ENCODE results near the gene RPL18. TPM values are rescaled to one million over a fixed set of nuclear protein-coding genes. Genes with fewer than 3 reads are reported as not detected.
A peak's percentile ranks its signal among the peaks of the same experiment; 100 is the strongest.

Gene RPL18
- total and polyA plus RNA-seq, 9 of the 15 experiments (the other 6 are each of a cell fraction or from before 2014, with no cell fraction given), result 312 to 2,635 (median 1,653) TPM

DNA sequence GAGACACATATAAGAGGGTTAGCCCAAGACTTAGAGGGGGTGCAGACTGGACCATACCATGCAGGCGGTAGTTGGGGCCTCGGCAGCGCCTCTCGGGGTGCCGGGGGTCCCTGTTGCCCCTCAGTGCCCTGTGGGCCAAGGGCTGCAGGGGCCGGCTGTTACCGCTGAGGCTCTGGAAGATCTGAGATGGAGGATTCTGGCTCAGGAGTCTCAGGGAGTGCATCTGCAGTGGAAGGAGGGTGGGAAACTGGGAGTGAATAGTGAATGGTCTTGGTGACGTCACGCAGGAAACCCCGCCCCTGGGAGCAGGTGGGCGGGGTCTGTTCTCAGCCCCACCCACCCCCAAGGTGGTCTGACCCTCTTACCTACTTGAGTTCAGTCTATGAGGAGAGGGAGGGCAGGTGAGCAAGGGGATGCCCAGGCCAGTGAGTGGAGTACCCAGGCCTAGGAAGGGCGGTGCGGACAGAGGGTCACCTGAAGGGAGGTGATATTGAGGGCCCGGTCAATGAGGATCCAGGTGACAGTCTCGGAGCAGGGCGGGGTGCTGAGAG lies 19.9 kb upstream of the RPL18 start (continued):
- no peak for TF ChIP-seq GATA2 (CRISPR knock-in tag; IDR thresholded peaks at IDR 0.05)
- peak; percentile 32 for TF ChIP-seq CCNT2 (IDR thresholded peaks at IDR 0.05; ENCODE audit: borderline replicate concordance, extremely low read depth, insufficient read length, low read depth, low read length)
- TF ChIP-seq WHSC1 (IDR thresholded peaks at IDR 0.05; ENCODE audit: low read length), result no peak
- TF ChIP-seq FUS (optimal IDR thresholded peaks at IDR 0.05; ENCODE audit: low read depth, low read length), result no peak
- TF ChIP-seq ZNF778 (CRISPR knock-in tag; IDR thresholded peaks at IDR 0.05), result no peak
- no peak for TF ChIP-seq KAT2B (IDR thresholded peaks at IDR 0.05; ENCODE audit: low read depth, low read length)
- TF ChIP-seq PTBP1 (IDR thresholded peaks at IDR 0.05; ENCODE audit: low read depth, low read length), result no peak
- TF ChIP-seq BCLAF1 (IDR thresholded peaks at IDR 0.05; ENCODE audit: borderline replicate concordance in 1 of 2, control insufficient read depth in 1 of 2, low read depth in 2 of 2, low read length in 1 of 2), result no peak
- 0 out of 2 replicates have a peak, but pooled peaks have one; percentile 5 for TF ChIP-seq LEF1 (IDR thresholded peaks at IDR 0.05)
- TF ChIP-seq NCOA1 (IDR thresholded peaks at IDR 0.05; ENCODE audit: low read depth), result no peak
- TF ChIP-seq TAF1 (IDR thresholded peaks at IDR 0.05; ENCODE audit: control insufficient read depth, extremely low read depth, insufficient read depth, low read length, severe bottlenecking), result no peak
- TF ChIP-seq MIER1 (IDR thresholded peaks at IDR 0.05; ENCODE audit: low read depth), result 0 out of 2 replicates have a peak, but pooled peaks have one; percentile 7
- TF ChIP-seq SRSF7 (optimal IDR thresholded peaks at IDR 0.05; ENCODE audit: low read depth, low read length), result no peak
- 0 out of 2 replicates have a peak, but pooled peaks have one; percentile 5 for TF ChIP-seq ZNF512 (tag; IDR thresholded peaks at IDR 0.05)
- no peak for TF ChIP-seq IRF2 (CRISPR knock-in tag; IDR thresholded peaks at IDR 0.05)
- TF ChIP-seq OTX1 (CRISPR knock-in tag; IDR thresholded peaks at IDR 0.05), result no peak
- TF ChIP-seq U2AF2 (optimal IDR thresholded peaks at IDR 0.05; ENCODE audit: low read depth, low read length), result no peak
- no peak for TF ChIP-seq RBM34 (IDR thresholded peaks at IDR 0.05; ENCODE audit: borderline replicate concordance, insufficient read depth, low read length)
- TF ChIP-seq TBP (optimal IDR thresholded peaks at IDR 0.05; ENCODE audit: low read depth, low read length), result no peak
- TF ChIP-seq CBFA2T2 (conservative IDR thresholded peaks at IDR 0.05), result no peak
- no peak for TF ChIP-seq ZNF280B (CRISPR knock-in tag; IDR thresholded peaks at IDR 0.05)
- TF ChIP-seq POLR2B (IDR thresholded peaks at IDR 0.05; ENCODE audit: low read depth, partially characterized antibody), result peak; percentile 16
- no peak for TF ChIP-seq JUNB (CRISPR knock-in tag; conservative IDR thresholded peaks at IDR 0.05)
- TF ChIP-seq SREBF2 (CRISPR knock-in tag; IDR thresholded peaks at IDR 0.05), result no peak
- peak; percentile 68; the same call in 1 of the 2 replicates for TF ChIP-seq FOXP1 (CRISPR knock-in tag; IDR thresholded peaks at IDR 0.05)

Measured in K562 (cell line).